ENCODE measurements around the gene B3GNT7.

B3GNT7 gene

GRCh38 chr2:231353469-231353868 lies 42.0 kb upstream of the B3GNT7 start:
- TF ChIP-seq TAF1 (IDR thresholded peaks at IDR 0.05; ENCODE audit: low read depth) (no peak), FOXM1 (IDR thresholded peaks at IDR 0.05; ENCODE audit: borderline replicate concordance, low read depth) (no peak), MAX (IDR thresholded peaks at IDR 0.05) (no peak), TEAD4 (IDR thresholded peaks at IDR 0.05) (no peak), EGR1 (IDR thresholded peaks at IDR 0.05) (no peak), TCF12 (IDR thresholded peaks at IDR 0.05; ENCODE audit: low read depth) (no peak), CREB1 (IDR thresholded peaks at IDR 0.05; ENCODE audit: low read depth) (no peak), ZBTB7A (IDR thresholded peaks at IDR 0.05; ENCODE audit: low read depth) (no peak), CEBPB (IDR thresholded peaks at IDR 0.05) (no peak), NFIC (IDR thresholded peaks at IDR 0.05) (no peak), YY1 (IDR thresholded peaks at IDR 0.05; ENCODE audit: low read depth) (no peak), RAD21 (IDR thresholded peaks at IDR 0.05; ENCODE audit: low read depth) (no peak), EP300 (IDR thresholded peaks at IDR 0.05; ENCODE audit: borderline replicate concordance) (no peak)
- TF ChIP-seq, protein P1, sequence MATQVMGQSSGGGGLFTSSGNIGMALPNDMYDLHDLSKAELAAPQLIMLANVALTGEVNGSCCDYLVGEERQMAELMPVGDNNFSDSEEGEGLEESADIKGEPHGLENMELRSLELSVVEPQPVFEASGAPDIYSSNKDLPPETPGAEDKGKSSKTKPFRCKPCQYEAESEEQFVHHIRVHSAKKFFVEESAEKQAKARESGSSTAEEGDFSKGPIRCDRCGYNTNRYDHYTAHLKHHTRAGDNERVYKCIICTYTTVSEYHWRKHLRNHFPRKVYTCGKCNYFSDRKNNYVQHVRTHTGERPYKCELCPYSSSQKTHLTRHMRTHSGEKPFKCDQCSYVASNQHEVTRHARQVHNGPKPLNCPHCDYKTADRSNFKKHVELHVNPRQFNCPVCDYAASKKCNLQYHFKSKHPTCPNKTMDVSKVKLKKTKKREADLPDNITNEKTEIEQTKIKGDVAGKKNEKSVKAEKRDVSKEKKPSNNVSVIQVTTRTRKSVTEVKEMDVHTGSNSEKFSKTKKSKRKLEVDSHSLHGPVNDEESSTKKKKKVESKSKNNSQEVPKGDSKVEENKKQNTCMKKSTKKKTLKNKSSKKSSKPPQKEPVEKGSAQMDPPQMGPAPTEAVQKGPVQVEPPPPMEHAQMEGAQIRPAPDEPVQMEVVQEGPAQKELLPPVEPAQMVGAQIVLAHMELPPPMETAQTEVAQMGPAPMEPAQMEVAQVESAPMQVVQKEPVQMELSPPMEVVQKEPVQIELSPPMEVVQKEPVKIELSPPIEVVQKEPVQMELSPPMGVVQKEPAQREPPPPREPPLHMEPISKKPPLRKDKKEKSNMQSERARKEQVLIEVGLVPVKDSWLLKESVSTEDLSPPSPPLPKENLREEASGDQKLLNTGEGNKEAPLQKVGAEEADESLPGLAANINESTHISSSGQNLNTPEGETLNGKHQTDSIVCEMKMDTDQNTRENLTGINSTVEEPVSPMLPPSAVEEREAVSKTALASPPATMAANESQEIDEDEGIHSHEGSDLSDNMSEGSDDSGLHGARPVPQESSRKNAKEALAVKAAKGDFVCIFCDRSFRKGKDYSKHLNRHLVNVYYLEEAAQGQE (IDR thresholded peaks at IDR 0.05; ENCODE audit: low read depth): no peak
- TF ChIP-seq, protein P2, sequence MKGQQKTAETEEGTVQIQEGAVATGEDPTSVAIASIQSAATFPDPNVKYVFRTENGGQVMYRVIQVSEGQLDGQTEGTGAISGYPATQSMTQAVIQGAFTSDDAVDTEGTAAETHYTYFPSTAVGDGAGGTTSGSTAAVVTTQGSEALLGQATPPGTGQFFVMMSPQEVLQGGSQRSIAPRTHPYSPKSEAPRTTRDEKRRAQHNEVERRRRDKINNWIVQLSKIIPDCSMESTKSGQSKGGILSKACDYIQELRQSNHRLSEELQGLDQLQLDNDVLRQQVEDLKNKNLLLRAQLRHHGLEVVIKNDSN (IDR thresholded peaks at IDR 0.05): no peak

DNA sequence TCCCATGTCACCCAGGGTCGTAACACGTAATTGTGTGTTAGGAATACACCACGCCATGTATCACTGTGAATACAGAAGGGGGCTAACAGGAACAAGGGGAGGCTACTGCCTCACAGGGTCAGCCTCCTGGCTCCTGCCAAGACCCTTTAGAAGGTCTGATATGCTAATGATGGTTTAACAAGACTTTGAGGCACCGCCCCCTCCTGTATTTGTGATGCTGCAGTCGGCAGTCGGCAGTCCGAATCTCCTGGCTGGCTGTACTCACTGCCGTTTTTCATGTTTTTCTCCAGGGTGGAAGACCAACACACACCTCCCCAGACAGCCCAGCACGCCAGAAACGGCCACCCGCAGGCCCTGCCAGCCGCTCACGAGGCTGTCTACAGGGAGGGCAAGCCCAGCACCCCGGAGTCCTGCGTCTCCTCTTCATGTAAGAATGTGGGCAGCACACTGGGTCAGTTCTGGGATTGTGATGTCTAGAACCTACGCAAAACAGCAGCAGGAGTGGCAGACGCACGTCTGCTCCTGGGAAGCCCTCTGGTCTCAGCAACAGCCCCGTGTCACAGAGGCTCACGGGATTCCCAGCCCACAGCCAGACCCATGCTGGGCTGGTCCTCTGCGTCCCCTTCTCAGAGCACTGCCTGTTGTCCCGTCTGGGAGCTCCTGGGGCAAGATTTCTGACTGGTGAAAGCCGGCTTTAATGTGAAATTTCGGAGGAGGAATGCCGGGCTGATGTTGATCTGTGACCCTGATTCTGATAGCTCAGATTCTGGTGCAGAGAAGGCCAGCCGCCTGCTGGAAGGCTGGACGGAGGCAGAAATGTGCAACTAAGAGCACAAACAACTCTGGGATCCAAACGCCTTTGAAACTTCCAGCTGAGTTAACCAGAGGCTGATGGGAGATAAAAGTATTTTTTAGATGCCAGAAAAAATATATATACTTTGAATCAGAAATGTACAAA lies 39.7 kb upstream of the B3GNT7 start:
- no peak for TF ChIP-seq TEAD4 (IDR thresholded peaks at IDR 0.05)
- TF ChIP-seq TCF12 (IDR thresholded peaks at IDR 0.05; ENCODE audit: low read depth): no peak
- TF ChIP-seq, protein P2 (IDR thresholded peaks at IDR 0.05): no peak
- TF ChIP-seq FOXM1 (IDR thresholded peaks at IDR 0.05; ENCODE audit: borderline replicate concordance, low read depth): no peak
- TF ChIP-seq EP300 (IDR thresholded peaks at IDR 0.05; ENCODE audit: borderline replicate concordance): no peak
- no peak for TF ChIP-seq MAX (IDR thresholded peaks at IDR 0.05)
- TF ChIP-seq CEBPB (IDR thresholded peaks at IDR 0.05): no peak
- no peak for TF ChIP-seq RAD21 (IDR thresholded peaks at IDR 0.05; ENCODE audit: low read depth)

DNA sequence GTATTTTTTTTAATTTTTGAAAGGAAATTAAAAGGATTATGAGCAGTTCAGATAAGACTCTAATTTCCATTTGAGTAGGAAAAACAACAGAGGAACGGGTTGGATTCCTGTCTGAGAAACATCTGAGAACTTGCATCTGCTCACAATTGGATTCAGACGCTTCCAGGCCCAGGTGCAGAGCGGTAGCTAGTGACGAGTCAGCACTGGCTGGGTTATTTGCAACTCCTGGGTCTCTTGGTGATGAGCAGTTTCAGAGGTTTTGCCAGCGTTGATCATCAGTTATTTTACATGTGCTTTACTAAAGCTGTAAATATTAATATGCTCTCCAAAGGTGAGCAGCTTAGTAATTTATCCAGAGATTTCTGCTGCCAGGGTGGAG lies 39.1 kb upstream of the B3GNT7 start:
- TF ChIP-seq, protein P2 (IDR thresholded peaks at IDR 0.05): no peak
- no peak for TF ChIP-seq CEBPB (IDR thresholded peaks at IDR 0.05)
- TF ChIP-seq TAF1 (IDR thresholded peaks at IDR 0.05; ENCODE audit: low read depth): no peak
- TF ChIP-seq EP300 (IDR thresholded peaks at IDR 0.05; ENCODE audit: borderline replicate concordance): no peak
- TF ChIP-seq EGR1 (IDR thresholded peaks at IDR 0.05): no peak
- TF ChIP-seq, protein P1 (IDR thresholded peaks at IDR 0.05; ENCODE audit: low read depth): no peak
- TF ChIP-seq YY1 (IDR thresholded peaks at IDR 0.05; ENCODE audit: low read depth): no peak
- TF ChIP-seq NFIC (IDR thresholded peaks at IDR 0.05): no peak
- TF ChIP-seq MAX (IDR thresholded peaks at IDR 0.05): no peak
- TF ChIP-seq CREB1 (IDR thresholded peaks at IDR 0.05; ENCODE audit: low read depth): no peak
- no peak for TF ChIP-seq TEAD4 (IDR thresholded peaks at IDR 0.05)
- TF ChIP-seq TCF12 (IDR thresholded peaks at IDR 0.05; ENCODE audit: low read depth): no peak
- TF ChIP-seq RAD21 (IDR thresholded peaks at IDR 0.05; ENCODE audit: low read depth): no peak
- TF ChIP-seq ZBTB7A (IDR thresholded peaks at IDR 0.05; ENCODE audit: low read depth): no peak

GRCh38 chr2:231357048-231357447 lies 38.5 kb upstream of the B3GNT7 start:
- TF ChIP-seq MAX (IDR thresholded peaks at IDR 0.05) (no peak), FOXM1 (IDR thresholded peaks at IDR 0.05; ENCODE audit: borderline replicate concordance, low read depth) (no peak), EP300 (IDR thresholded peaks at IDR 0.05; ENCODE audit: borderline replicate concordance) (no peak), YY1 (IDR thresholded peaks at IDR 0.05; ENCODE audit: low read depth) (no peak), CEBPB (IDR thresholded peaks at IDR 0.05) (no peak), RAD21 (IDR thresholded peaks at IDR 0.05; ENCODE audit: low read depth) (no peak), CREB1 (IDR thresholded peaks at IDR 0.05; ENCODE audit: low read depth) (no peak), TEAD4 (IDR thresholded peaks at IDR 0.05) (no peak), EGR1 (IDR thresholded peaks at IDR 0.05) (no peak), TCF12 (IDR thresholded peaks at IDR 0.05; ENCODE audit: low read depth) (no peak), NFIC (IDR thresholded peaks at IDR 0.05) (no peak), TAF1 (IDR thresholded peaks at IDR 0.05; ENCODE audit: low read depth) (no peak)
- TF ChIP-seq, protein P1 (IDR thresholded peaks at IDR 0.05; ENCODE audit: low read depth): no peak
- TF ChIP-seq, protein P2 (IDR thresholded peaks at IDR 0.05): no peak
